Hippocampal formation (tissue), 2 donors: ENCODE data around the gene MUC7.
A peak's percentile ranks its signal among the peaks of the same experiment; 100 is the strongest.
"Not testable (repeated sequence)": the region's sequence is repeated elsewhere in the genome, so short reads cannot be mapped to it uniquely, and the experiment has no call there.

Experiments
- DNase-seq, 2 donors: peaks; one replicate each; lab custom pipeline; 2025; lab: John Stamatoyannopoulos, UW

MUC7 gene

DNA sequence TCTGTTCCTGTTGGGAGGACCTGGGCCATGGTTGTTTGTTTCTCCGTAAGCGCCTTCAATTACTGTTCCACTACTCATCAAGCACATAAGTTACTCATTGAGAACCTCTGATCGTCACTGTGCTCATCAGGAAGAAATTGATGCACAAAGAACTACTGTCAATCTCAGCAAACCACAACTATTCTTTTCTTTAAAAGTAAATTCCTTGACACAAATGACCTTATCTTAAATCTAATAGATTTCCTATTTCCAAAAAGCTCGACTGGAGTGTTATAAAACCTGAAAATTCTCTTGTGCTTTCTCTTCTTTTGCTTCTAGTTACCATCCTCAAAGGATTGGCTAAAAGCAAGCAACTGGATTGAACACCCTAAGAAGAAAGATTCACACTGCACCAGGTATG, at the start of gene MUC7:
Gene MUC7 (plus strand): TSS at position 301 of the 400 bp plus-strand sequence. CDS start 1,825 bp downstream, outside the sequence.
- DNase-seq, result no peak

DNA sequence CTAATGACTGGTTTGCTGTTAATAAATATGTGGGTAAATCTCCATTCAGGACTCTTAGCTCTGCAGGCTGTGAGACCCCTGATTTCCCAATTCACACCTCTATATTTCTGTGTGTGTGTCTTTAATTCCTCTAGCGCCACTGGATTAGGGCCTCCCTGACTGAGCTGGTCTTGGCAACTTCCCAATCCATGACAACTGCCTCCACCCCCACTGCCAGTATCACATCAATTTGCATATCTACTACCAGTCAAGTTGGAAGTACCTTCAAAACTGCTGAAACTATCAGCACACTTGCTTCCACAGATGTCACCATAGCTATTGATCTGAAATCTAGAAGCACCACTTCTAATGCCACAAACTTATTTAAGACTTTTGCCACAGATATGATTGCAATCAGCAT, 46.7 kb upstream of the MUC7 start:
- DNase-seq, result no peak

DNA sequence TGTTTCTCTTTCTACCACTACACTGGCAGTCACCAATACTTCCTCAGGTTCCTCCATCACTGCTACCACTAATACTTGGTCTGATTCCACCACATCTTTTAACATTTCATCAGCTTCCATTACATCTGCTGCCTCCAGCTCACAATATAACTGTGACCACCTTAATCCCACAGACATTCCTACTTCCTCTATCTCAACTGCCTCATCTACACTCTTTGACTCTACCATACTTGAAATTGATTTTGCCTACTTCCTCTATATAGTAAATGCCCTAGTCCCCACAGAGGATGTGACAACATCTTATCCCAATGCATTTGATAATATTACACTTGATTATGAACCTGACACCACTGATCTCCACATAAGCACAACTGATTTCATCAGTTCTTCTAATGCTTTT, 45.2 kb upstream of the MUC7 start:
- no peak for DNase-seq

DNA sequence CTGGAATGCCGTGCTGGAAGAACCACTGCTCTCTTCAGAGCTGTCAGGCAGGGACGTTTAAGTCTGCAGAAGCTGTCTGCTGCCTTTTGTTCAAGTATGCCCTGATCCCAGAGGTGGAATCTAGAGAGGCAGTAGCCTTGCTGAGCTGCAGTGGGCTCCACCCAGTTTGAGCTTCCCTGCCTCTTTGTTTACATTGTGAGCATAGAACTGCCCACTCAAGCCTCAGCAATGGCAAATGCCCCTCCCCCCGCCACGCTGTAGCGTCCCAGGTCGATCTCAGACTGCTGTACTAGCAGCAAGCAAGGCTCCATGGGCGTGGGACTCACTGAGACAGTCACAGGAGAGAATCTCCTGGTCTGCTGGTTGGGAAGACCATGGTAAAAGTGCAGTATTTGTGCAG, 34.8 kb upstream of the MUC7 start:
- DNase-seq, result no peak

DNA sequence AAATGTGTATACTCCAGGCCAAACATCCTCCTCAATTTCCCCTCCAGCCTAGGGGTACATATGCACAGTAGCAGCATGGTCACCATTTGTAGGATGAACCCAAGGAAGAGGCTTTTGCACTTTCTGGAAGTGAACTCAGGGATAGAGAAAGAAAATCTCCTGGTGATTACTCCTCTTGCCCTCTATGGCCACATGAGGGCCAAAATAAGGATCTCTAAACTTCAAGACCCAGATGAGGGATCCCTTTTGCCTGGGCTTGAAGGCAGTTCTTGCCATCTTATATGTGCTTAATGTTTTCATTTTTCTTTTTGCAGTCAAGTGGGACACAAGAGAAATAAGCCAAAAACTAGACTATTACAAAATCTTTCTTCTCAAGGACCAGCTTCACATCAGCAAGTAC, 29.5 kb upstream of the MUC7 start:
- no peak for DNase-seq

DNA sequence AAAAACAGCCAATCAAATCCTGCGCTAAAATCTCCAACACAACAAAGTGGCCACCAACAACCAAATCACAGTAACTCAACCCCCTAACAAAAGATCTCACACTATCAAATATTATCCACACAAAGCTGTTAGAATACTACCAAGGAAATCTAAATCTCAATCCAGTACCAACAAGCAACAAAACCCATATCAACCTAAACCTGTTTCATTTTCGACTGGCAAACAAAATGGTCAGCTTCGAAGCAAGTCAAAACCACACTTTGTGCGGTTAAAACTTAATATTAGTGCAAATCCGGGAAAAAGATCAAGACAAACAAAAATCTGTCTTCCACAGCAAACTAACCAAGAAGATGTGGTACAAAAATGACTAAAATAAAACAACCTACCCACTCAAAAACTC, 28.7 kb upstream of the MUC7 start:
- DNase-seq, result no peak

DNA sequence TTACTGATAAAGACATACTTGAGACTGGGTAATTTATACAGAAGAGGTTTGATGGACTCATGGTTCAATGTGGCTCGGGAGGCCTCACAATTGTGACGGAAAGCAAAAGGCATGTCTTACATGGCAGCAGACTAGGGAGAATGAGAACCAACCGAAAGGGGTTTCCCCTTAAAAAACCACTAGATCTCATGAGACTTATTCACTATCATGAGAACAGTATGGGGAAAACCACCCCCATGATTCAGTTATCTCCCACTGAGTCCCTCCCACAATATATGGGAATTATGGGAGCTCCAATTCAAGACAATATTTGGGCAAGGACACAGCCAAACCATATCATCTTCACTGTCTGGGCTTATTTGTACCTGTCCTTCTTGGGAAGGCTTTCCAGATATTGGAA, 22.8 kb upstream of the MUC7 start:
- no peak for DNase-seq

DNA sequence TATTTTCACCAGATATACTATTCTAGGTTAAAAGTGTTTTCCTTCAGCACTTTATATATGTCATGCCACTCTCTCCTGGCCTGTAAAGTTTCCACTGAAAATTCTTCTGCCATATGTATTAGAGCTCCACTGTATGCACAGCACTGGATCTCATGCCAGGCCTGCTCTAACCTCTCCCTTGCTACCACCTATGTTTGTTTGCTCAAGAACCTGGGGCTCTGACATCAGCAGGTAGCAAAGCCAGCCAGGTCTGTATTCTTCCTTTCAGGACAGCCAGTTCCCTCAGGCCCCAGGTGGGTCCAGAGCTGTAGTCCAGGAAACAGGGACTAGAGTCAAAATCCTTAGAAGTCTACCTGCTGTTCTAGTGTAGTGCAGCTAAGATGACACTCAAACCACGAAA, 19.1 kb upstream of the MUC7 start:
- no peak for DNase-seq

DNA sequence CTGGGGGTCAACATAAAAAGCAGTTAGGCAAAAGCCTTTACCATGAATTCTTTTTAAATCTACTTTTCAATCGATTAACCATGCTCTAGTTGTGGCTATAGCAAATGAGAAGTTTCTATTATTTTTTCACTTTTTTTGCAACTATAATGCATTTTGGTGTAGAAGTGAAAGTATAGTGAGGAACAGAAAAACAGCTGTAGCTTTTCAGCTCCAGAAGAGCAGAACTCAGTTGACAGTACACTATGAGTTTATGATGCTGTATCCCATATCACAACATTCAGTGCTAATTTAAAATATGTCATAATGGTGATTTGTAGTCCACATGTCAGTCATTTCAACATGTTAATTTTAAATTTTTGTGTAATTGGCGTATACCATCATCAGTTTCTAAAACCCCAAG, 8.7 kb upstream of the MUC7 start:
- no peak for DNase-seq

DNA sequence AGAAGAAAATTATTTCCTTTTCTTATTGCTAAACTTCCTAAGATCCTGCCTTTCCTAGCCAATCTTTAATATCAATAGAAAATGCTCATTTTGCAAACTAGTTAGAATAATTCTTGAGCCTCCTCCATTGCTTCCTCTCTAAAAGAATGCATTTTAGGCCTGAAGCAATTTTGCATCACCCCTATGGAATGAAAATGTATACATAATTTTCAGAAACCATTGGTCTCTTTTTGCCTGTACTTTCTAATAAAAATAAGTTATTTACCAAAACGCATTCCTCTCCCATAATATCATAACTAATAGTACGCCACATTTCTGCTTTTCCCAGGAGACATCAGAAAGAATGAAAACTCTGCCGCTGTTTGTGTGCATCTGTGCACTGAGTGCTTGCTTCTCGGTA, 1.7 kb downstream of the MUC7 start:
- DNase-seq, result no peak

DNA sequence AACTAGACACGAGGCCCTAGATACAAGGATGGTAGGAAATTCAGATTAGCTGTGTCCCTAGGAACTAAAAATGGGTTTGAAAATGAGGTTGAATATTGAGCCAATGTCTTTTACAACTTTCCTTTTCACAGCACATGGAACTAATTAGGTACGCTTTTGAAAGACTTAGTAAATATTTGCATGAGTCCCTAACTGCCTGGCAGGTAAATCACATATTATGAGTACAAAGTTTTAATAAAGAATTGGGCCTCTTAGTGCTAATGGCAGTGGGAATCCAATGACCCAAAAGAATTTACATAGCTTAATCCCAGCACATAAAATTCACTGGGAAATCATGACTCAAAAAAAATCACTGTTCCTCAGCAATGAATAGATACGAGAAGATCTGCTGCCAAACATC, 16.8 kb downstream of the MUC7 start:
- DNase-seq, result no peak

DNA sequence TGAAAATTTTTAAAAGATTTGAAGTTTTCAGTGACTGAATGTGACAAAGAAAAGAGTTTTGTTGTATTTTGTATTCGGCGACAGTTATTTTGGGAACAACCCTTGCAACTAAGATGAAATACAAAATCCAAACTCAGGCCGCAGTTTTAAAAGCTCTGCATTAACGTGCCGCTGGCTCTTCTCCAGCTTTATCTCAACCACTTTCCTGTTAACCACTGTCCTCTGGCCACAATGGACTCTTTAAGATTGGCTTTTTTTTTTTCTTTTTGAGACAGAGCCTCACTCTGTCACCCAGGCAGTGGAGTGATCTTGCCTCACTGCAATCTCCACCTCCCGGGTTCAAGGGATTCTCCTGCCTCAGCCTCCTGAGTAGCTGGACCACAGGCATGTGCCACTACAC, 24.2 kb downstream of the MUC7 start:
- no peak for DNase-seq

DNA sequence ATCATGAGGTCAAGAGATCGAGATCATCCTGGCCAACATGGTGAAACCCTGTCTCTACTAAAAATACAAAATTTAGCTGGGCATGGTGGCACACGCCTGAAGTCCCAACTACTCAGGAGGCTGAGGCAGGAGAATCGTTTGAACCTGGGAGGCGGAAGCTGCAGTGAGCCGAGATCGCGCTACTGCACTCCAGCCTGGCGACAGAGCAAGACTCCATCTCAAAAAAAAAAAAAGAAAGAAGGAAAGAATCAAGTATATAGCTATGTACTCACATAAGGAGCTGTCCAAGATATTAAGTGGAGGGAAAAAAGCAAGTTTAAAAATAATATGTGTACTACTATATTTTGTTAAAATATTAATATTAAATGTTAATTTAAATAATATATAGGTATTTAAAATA, 29.8 kb downstream of the MUC7 start:
- DNase-seq, result not testable (repeated sequence)

DNA sequence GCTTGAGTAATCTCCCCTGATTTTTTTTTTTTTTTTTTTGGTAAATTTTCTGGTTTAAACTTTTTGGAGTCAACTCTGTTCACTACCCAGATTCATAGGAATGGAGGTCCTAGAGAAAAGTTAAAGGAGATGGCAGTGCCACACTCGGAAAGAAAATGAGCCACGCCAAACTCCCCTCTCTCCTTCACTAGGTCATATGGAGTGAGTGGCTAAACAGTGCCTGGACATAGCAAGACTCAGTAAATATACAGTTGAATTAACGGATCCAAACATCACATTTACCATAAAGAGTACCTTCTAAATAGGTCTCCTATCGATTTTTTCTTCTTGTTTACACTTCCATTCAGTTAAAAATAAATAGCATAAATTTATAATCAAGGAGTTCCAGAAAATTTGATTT, 32.7 kb downstream of the MUC7 start:
- no peak for DNase-seq

DNA sequence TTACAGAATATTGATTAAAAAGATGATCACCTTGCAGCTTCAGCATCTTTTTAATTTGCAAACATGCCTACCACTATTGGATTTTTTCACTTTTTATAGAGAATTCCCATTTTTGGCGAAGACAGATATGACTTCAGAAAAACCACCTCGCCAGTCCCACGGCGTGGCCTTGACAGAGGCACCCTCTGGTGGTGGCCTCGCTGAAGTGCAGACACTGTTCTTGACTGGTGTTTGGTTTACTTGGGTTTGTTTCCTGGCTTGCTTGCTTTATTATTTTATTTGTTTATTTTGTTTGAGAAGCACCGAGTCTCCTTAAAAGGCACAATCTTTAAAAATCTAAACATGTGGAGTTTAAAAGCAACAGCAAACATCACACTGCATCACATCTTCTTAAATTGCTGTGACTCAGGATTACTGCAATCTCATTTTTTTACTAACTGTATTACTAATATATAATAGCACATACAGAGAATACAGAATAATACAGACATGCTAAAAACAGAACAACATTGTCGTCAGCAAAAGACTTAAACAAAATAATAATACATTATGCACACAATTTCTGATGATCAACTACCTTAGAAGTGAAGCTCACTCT, 33.3 kb downstream of the MUC7 start:
- peak; percentile 2 to 29 for DNase-seq

DNA sequence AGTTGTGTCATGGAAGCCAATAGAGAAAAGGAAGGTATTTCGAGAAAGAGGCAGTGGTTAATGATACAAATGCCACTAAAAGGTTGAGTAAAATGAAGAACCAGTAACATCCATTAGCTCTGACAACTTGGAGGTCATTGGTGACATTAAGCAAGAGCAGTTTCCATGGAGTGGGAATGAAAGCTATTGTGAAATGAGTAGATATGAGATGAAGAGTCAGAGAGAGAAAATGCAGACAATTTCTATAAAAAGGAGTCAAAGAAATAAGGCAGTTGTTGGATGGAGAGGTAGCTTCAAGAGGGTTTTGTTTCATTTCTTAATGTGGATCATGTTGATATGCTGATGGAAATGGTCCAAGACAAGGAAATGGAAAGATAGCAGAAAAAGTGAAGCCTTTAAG, 36.8 kb downstream of the MUC7 start:
- DNase-seq, result no peak

DNA sequence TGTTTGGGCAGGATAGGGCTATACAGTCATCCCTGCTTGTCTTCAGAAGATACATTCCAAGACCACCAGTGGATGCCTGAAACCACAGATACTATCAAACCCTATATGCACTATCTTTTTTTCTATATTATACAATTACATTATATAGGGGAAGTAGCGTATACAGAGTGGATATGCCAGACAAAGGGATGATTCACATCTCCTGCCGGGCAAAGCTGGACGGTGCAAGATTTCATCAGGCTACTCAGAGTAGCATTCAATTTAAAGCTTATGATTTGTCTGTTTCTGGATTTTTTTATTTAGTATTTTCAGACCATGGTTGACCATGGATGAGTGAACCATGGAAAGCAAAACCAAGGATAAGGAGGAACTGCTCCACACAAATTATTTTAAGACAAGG, 39.4 kb downstream of the MUC7 start:
- no peak for DNase-seq

DNA sequence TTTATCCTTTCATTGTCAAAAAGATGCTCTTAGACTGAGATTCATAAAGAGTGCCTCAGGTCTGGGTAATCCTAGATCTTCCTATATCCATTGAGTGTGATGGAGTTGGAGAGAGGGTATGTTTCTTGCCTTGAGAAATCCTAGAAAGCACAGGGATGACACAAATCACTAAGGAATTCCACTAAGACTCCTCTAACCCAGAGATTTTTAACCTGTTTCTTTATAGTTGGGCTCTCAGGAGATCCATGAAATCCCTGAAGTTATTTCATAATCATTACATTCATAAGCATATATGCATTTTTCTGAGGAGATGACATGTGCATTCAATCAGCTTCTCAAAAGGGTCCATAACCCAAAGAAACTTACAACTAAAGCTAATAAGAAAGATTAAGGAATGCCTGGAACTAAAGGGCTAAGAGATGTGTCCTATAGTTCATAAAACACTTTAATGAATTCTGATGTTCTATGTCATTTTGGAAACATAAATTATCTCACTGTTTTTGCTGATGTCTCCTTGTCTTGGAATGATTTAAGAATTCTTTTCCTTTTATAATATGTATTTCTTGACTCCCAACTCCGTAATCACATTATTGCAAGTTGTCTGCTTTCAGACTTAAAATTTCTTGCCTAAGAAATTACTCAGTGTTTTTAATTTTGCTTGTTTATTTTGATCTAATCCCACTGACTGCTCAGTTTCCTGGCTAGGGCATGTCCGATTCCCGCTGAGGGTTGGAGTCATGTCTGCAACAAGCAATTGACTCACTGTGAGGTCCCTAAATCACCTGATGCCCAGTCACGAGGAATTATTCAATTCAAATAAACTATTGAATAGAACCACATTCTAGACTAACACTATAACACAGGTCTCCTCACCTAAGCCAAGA, 43.6 kb downstream of the MUC7 start:
- DNase-seq, result no peak

DNA sequence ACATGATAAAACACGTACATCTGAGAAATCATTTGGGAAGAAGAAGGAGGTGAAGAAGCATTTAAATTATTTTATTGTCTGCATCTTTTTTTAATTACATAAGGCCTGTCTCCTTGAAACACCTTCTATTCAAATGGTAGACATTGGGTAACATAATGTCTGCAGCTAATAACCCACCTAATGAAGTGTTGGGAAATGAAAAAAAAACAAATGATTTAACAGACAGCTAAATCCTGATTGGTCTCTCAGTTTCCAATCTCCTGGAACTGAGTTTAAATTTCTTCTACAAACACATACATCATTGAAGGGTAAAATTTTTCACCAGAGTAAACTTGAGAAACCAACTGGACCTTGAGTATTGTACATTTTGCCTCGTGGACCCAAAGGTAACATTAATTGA, 46.3 kb downstream of the MUC7 start, which contains the start of gene AMTN:
Gene AMTN (plus strand): TSS at position 301 of the 400 bp plus-strand sequence. CDS start 209 bp downstream, outside the sequence.
- no peak for DNase-seq

DNA sequence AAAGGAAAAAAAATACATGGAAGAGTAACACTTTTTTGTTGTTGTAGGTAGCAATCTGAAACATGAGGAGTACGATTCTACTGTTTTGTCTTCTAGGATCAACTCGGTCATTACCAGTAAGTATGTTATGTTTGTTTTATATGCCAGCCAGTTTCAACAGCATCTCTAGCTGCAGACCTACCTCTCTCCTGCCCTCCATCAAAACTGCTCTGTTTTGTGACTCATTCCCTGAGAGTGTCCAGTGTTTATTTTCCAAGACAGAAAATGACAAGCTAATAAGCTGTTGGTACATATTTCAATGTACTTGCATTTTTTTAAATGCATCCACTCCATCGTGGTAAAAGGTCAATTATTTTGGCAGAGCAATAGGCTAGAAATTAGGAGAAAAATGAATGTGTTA, 46.7 kb downstream of the MUC7 start:
- no peak for DNase-seq

DNA sequence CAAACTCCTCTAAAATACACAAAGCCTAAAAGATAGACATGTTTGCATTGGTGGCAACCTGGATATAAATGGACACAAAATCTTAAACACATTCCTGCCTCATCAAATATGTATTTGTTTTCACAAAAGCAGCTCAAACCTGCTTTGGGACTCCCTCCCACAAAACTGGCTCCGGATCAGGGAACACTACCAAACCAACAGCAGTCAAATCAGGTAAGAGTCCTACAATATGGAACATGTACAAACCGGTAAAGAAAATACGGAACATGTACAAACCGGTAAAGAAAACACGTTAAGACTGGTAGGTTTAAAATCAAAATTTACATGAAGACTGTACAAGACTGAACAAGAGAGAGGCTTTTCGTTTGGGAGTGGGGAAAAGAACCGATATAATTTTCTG, 50.6 kb downstream of the MUC7 start:
- DNase-seq, result no peak

DNA sequence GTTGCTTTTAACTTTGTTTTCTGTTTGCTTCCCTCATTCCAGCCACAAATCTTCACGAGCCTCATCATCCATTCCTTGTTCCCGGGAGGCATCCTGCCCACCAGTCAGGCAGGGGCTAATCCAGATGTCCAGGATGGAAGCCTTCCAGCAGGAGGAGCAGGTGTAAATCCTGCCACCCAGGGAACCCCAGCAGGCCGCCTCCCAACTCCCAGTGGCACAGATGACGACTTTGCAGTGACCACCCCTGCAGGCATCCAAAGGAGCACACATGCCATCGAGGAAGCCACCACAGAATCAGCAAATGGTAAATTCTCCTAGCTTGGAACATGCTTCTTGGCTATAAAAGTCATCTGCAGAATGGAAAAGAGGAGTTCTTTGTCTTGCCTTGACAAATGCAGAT, 59.0 kb downstream of the MUC7 start:
- DNase-seq, result no peak

DNA sequence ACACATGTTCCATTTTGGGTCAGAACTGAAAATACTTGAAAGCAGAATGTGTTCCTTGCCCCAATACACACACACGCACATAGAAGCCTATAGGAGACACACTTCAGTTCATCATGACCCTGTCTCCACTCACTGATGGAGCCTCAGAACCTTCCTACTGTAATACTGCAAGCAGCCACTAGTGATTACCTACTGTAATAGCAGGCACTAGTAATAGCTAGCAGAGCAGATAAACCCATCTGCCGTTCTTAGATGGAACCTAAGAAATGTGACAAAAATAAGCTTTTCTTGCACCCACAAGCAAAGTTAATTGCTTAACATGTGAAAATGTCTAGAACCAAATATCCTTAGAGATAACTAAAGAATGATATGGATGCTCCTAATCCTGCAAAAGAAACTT, 60.0 kb downstream of the MUC7 start:
- no peak for DNase-seq
